HG02943 (cell line): ENCODE measurements around the gene KRT8.
"Not testable (repeated sequence)": the region's sequence is repeated elsewhere in the genome, so short reads cannot be mapped to it uniquely, and the experiment has no call there.

Source experiments
- ATAC-seq: cut with Tn5 transposase; IDR thresholded peaks from one replicate; pipeline ENCODE4 v1.9.1; 2021; ENCODE audit warnings: mild to moderate bottlenecking, low read depth, moderate library complexity; ENCODE audit not compliant: unreplicated experiment

KRT8 gene

GRCh38 chr12:52903285-52903854 lies 1.5 kb downstream of the KRT8 start:
- no peak for ATAC-seq

- no peak for ATAC-seq
Observed at GRCh38 chr12:52901715-52902541, 2.9 kb downstream of the KRT8 start.

- no peak for ATAC-seq
Observed at GRCh38 chr12:52900896-52901714, 3.8 kb downstream of the KRT8 start.

- no peak for ATAC-seq
Observed at GRCh38 chr12:52900166-52900895, 4.5 kb downstream of the KRT8 start.

GRCh38 chr12:52899338-52900035 lies 5.4 kb downstream of the KRT8 start:
- ATAC-seq, result no peak

- ATAC-seq, result no peak
Observed at GRCh38 chr12:52896190-52897100, 8.4 kb downstream of the KRT8 start.

GRCh38 chr12:52895726-52896189 lies 9.1 kb downstream of the KRT8 start:
- ATAC-seq, result no peak

- ATAC-seq, result no peak
Observed at GRCh38 chr12:52892974-52893373, 11.9 kb downstream of the KRT8 start.

- ATAC-seq, result no peak
Observed at GRCh38 chr12:52892207-52892852, 12.5 kb downstream of the KRT8 start.

GRCh38 chr12:52891044-52891443 lies 13.8 kb downstream of the KRT8 start:
- ATAC-seq, result no peak

GRCh38 chr12:52890417-52890816 lies 14.5 kb downstream of the KRT8 start:
- ATAC-seq, result no peak

- ATAC-seq, result no peak
Observed at GRCh38 chr12:52884526-52885293, 20.2 kb downstream of the KRT8 start.

- ATAC-seq, result not testable (repeated sequence)
Observed at GRCh38 chr12:52880499-52880898, 24.4 kb downstream of the KRT8 start.

GRCh38 chr12:52879394-52880351 lies 25.2 kb downstream of the KRT8 start:
- no peak for ATAC-seq

GRCh38 chr12:52878507-52879393 lies 26.1 kb downstream of the KRT8 start:
- ATAC-seq, result no peak

GRCh38 chr12:52877242-52877641 lies 27.6 kb downstream of the KRT8 start:
- ATAC-seq, result no peak
